CD4-positive, alpha-beta T cell treated with Interleukin-12 subunit alpha and Interleukin-12 subunit beta, for 1 hour (primary cell): ENCODE data around the gene ASB3.
"Not testable (repeated sequence)": the region's sequence is repeated elsewhere in the genome, so short reads cannot be mapped to it uniquely, and the experiment has no call there.

Source experiments
- DNase-seq: peaks from one replicate; pipeline ENCODE4 v3.0.0-alpha.2; 2020

The ASB3 gene

GRCh38 chr2:53786705-53787613 is at the start of gene ASB3, which contains the start of gene ERLEC1:
ASB3 (minus strand) TSS chr2:53786953; CDS start chr2:53765572, 21,381 bp downstream.
ERLEC1 (plus strand) TSS chr2:53787044; CDS start chr2:53787211, 167 bp downstream.
- DNase-seq = peak; percentile 89

GRCh38 chr2:53829980-53830290 is 43.2 kb upstream of the ASB3 start:
- DNase-seq = not testable (repeated sequence)

GRCh38 chr2:53829273-53829979 is 42.7 kb upstream of the ASB3 start:
- no peak for DNase-seq

GRCh38 chr2:53828331-53828730 is 41.6 kb upstream of the ASB3 start:
- DNase-seq = no peak

- no peak for DNase-seq
Measured at GRCh38 chr2:53827398-53828175, 40.8 kb upstream of the ASB3 start.

GRCh38 chr2:53826587-53827397 is 40.0 kb upstream of the ASB3 start:
- DNase-seq = no peak

GRCh38 chr2:53826030-53826410 is 39.3 kb upstream of the ASB3 start:
- no peak for DNase-seq

GRCh38 chr2:53823639-53824038 is 36.9 kb upstream of the ASB3 start:
- peak; percentile 2 for DNase-seq

- DNase-seq = no peak
Measured at GRCh38 chr2:53821810-53822209, 35.1 kb upstream of the ASB3 start.

GRCh38 chr2:53820711-53821110 is 34.0 kb upstream of the ASB3 start:
- no peak for DNase-seq

- no peak for DNase-seq
Measured at GRCh38 chr2:53820048-53820447, 33.3 kb upstream of the ASB3 start.

GRCh38 chr2:53819634-53820033 is 32.9 kb upstream of the ASB3 start:
- no peak for DNase-seq

- DNase-seq = no peak
Measured at GRCh38 chr2:53818854-53819435, 32.2 kb upstream of the ASB3 start.

GRCh38 chr2:53813151-53813550 is 26.4 kb upstream of the ASB3 start:
- DNase-seq = no peak

- no peak for DNase-seq
Measured at GRCh38 chr2:53811601-53812000, 24.8 kb upstream of the ASB3 start.

GRCh38 chr2:53802617-53803151 is 15.9 kb upstream of the ASB3 start:
- no peak for DNase-seq

- no peak for DNase-seq
Measured at GRCh38 chr2:53801547-53801946, 14.8 kb upstream of the ASB3 start.

GRCh38 chr2:53793821-53794220 is 7.1 kb upstream of the ASB3 start:
- DNase-seq = no peak

- DNase-seq = no peak
Measured at GRCh38 chr2:53793261-53793660, 6.5 kb upstream of the ASB3 start.

GRCh38 chr2:53787614-53788289 is 999 bp upstream of the ASB3 start:
- DNase-seq = no peak

- peak; percentile 40 for DNase-seq
Measured at GRCh38 chr2:53786352-53786704, 425 bp downstream of the ASB3 start.
